HG03280 (cell line): Measurements from ENCODE around the gene SLC41A3.

Experiments used
- ATAC-seq: cut with Tn5 transposase; IDR thresholded peaks from one replicate; pipeline ENCODE4 v1.9.1; 2021; ENCODE audit warnings: mild to moderate bottlenecking, moderate library complexity; ENCODE audit not compliant: unreplicated experiment

SLC41A3 gene

DNA sequence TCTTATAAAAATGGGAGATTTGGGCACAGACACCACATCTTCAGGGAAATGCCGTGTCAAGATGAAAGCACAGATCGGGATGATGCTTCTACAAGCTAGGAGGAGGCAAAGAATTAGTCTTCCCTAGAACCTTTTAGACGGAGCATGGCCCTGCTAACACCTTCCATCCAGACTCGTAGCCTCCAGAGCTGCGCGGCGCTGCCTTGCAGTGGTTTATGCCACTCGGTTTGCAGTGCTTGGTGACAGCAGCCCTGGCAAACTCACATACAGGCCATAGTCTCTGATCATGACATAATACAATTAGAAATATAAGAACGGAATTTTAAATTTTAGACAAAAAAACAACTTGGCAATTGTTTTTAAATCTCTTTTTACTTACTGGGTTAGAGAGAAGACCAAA, 37.1 kb upstream of the SLC41A3 start:
- no peak for ATAC-seq

DNA sequence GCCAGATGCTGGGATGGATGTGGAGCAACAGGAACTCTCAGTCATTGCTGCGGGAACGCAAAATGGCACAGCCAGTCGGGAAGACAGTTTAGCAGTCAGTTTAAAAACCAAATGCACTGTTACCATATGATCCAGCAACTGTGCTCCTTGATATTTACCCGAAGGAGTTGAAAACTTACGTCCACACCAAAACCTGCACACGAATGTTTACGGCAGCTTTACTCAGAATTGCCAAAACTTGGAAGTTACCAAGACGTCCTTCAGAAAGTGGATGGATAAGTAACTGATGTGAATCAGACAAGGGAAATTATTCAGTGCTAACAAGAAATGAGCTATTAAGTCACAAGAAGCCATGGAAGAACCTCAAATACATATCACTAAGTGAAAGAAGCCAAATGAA, 36.1 kb upstream of the SLC41A3 start:
- ATAC-seq, result no peak

- no peak for ATAC-seq
Measured at GRCh38 chr3:126119008-126119675, 35.2 kb upstream of the SLC41A3 start.

DNA sequence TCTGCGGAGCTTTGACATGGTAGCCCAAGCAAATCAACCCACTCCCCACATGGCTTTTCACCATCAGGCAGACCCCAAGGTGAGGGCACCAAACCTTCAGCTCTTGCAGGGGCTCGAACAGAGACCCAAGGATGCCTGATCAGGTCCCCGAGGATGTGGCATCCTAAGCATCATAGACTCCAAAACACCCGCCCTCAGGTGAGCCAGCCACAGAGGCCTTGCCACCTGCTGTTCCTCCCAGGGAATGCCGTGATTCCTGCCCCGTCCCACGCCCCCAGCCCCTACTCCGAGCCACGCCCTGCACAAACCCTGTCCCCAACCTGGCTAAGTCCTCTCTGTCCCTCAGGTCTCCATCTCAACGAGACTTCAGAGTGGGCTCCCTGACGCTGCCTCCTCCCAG, 34.7 kb upstream of the SLC41A3 start:
- no peak for ATAC-seq

DNA sequence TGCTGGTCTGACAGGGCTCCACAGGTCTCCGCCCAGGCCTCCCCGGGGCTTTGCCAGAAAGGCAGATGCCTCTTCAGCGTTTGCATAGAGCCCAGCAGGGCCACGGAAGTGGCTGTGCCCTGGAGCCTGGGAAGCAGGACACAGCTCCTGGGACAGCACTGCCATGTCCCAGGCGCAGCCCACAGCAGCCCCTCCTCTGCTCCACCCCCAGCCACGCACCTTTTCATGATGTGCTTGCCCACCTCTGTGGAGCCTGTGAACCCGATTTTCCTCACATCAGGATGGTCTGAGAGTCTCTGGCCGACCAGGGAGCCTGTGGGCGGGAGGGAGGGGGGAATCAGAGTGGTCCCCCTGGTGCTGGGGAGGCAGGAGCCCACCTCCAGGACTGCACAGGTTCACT, 33.9 kb upstream of the SLC41A3 start:
- no peak for ATAC-seq

- ATAC-seq, result no peak
Measured at GRCh38 chr3:126117212-126117611, 33.3 kb upstream of the SLC41A3 start.

DNA sequence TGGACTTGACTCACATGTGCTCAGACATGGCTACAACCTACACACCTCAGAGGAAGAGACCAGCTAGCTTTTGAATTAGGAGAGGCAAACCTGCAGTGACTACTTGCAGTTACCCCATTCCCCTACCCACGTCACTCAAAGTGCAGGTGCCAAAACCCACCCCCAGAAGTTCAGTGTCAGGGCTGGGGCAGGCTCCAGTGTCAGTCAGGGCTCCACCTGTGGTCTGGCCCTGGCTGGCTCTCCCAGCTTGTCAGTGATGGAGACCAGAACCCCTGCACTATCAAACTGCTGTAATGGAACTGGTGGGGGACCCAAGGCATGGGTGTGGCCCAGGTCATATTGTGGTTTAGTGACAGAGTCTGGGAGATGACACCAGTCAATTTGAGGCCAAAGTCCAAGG, 32.6 kb upstream of the SLC41A3 start:
- ATAC-seq, result no peak

GRCh38 chr3:126114443-126115386, 30.8 kb upstream of the SLC41A3 start:
- no peak for ATAC-seq

DNA sequence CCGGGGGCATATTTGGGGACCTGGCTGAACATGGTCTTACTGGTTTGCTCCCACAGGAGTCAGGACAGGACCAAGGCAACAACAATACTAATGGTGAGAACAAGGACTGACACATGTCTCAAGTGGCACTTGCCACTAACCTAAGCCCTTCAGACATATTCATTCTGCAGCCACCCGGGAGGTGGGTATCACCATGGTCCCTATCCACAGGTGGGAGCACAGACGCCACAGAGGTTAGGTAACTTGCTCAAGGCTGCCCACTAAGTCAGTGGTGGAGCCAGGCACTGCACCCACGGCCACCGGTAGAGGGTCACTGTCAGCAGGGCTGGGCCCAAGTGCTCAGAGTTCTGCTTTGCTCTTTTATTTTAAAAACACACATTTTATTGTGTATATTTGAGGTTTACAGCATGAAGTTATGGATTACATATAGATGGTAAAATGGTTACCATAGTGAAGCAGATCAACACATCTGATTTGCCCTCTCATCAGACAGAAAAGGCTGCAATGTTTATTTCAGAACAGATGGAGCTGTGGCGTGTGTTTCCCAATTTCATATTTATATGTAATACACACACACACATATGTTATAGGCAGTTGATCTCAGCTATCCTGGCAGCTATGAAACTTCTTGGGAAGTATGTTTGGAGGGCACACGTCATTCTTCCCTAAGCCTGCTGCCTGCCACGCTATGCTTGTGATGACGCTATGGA, 30.0 kb upstream of the SLC41A3 start:
- no peak for ATAC-seq

DNA sequence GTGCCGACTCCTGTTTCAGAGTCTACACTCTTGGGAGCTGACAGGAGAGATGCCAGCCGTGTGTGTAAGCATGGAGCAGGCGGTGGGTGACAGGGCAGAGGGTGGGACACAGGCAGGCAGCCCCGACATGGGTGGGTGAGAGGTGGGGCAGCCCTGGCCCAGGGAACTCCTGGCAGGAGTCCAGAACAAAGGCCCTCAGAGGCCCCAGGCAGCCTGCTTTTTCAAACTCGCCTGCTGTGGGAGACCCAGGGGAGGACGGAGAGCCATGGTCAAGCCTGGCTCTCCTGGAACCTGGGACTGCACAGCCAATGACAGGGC, 29.3 kb upstream of the SLC41A3 start:
- ATAC-seq, result no peak

GRCh38 chr3:126112531-126113237, 28.8 kb upstream of the SLC41A3 start:
- no peak for ATAC-seq

- ATAC-seq, result no peak
Measured at GRCh38 chr3:126111566-126112475, 27.9 kb upstream of the SLC41A3 start.

GRCh38 chr3:126111126-126111551, 27.2 kb upstream of the SLC41A3 start:
- no peak for ATAC-seq

GRCh38 chr3:126110431-126111125, 26.7 kb upstream of the SLC41A3 start:
- ATAC-seq, result no peak

DNA sequence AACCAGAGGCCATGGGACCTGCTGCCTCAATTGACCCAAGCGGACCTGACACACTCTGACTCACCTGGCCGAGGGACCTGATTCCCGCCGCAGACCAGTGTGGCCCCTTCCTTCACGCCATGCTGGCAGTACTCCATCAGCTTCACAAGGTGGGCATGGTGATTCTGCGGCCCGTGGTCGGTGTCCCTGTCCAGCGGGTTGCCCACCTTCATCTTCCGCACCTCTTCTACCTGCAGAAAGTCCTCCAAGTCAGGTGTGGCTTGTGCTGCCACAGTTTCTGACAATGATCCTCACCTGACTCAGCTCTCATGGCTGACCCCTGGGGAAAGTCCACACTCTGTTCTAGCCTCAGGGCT, 25.9 kb upstream of the SLC41A3 start:
- no peak for ATAC-seq

GRCh38 chr3:126109146-126109879, 25.4 kb upstream of the SLC41A3 start:
- ATAC-seq, result no peak

DNA sequence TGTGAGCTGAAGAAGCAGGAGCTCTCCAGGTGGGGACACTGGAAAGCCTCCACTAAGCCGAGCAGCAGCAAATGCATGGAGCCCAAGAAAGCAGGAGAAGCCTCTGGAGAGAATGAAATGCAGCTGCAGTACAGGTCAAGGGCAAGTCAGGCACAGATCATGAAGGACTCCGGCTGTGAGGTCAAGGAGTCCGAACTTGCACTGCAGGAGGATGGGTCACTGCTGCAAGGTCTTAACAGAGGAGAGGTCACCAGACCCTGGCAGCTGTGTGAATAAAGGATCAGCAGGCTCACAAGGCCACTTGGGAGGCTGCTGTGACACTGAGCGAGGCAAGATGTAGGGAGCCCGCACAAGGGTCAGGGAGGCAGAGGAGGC, 24.7 kb upstream of the SLC41A3 start:
- no peak for ATAC-seq

- no peak for ATAC-seq
Measured at GRCh38 chr3:126107957-126108675, 24.2 kb upstream of the SLC41A3 start.
